Activated CD4-positive, alpha-beta T cell treated with anti-CD3 and anti-CD28 coated beads, Interleukin-2, amount 50 U/mL, for 16 hours (primary cell): ENCODE results near the gene AFF3.
A peak's percentile ranks its signal among the peaks of the same experiment; 100 is the strongest.

Experiments used
- DNase-seq: peaks from one replicate; pipeline ENCODE4 v3.0.0-alpha.2; 2020

The AFF3 gene

GRCh38 chr2:100066856-100067255, 75.5 kb downstream of the AFF3 start:
- DNase-seq = no peak

- DNase-seq = no peak
Observed at GRCh38 chr2:100066246-100066645, 76.1 kb downstream of the AFF3 start.

- DNase-seq = peak; percentile 66
Observed at GRCh38 chr2:100064592-100065428, 77.6 kb downstream of the AFF3 start.

- no peak for DNase-seq
Observed at GRCh38 chr2:100064165-100064564, 78.2 kb downstream of the AFF3 start.

GRCh38 chr2:100063459-100063953, 78.9 kb downstream of the AFF3 start:
- no peak for DNase-seq

- DNase-seq = no peak
Observed at GRCh38 chr2:100062336-100062735, 80.1 kb downstream of the AFF3 start.

GRCh38 chr2:100060875-100061274, 81.5 kb downstream of the AFF3 start:
- DNase-seq = peak; percentile 67

GRCh38 chr2:100059638-100060037, 82.8 kb downstream of the AFF3 start:
- DNase-seq = no peak

- DNase-seq = no peak
Observed at GRCh38 chr2:100057901-100058261, 84.5 kb downstream of the AFF3 start.

- no peak for DNase-seq
Observed at GRCh38 chr2:100054426-100054825, 88.0 kb downstream of the AFF3 start.

GRCh38 chr2:100053087-100053885, 89.1 kb downstream of the AFF3 start:
- DNase-seq = no peak

- no peak for DNase-seq
Observed at GRCh38 chr2:100052650-100053049, 89.7 kb downstream of the AFF3 start.

- DNase-seq = no peak
Observed at GRCh38 chr2:100051253-100051652, 91.1 kb downstream of the AFF3 start.

GRCh38 chr2:100050685-100051084, 91.7 kb downstream of the AFF3 start:
- DNase-seq = no peak

- DNase-seq = no peak
Observed at GRCh38 chr2:100046961-100047947, 95.1 kb downstream of the AFF3 start.

GRCh38 chr2:100045000-100045399, 97.4 kb downstream of the AFF3 start:
- DNase-seq = no peak

- DNase-seq = no peak
Observed at GRCh38 chr2:100043891-100044255, 98.5 kb downstream of the AFF3 start.

- no peak for DNase-seq
Observed at GRCh38 chr2:100043081-100043890, 99.1 kb downstream of the AFF3 start.

GRCh38 chr2:100042562-100042961, 99.8 kb downstream of the AFF3 start:
- no peak for DNase-seq

- DNase-seq = no peak
Observed at GRCh38 chr2:100041946-100042345, 100.4 kb downstream of the AFF3 start.

- no peak for DNase-seq
Observed at GRCh38 chr2:100041385-100041784, 101.0 kb downstream of the AFF3 start.

- no peak for DNase-seq
Observed at GRCh38 chr2:100040906-100041305, 101.5 kb downstream of the AFF3 start.
